GM21526 (cell line): ENCODE results near the gene DCC.

ENCODE experiments used
- ATAC-seq: cut with Tn5 transposase; IDR thresholded peaks from one replicate; pipeline ENCODE4 v1.9.1; 2021; ENCODE audit warnings: moderate library complexity; ENCODE audit not compliant: unreplicated experiment, low FRiP score

The DCC gene

DNA sequence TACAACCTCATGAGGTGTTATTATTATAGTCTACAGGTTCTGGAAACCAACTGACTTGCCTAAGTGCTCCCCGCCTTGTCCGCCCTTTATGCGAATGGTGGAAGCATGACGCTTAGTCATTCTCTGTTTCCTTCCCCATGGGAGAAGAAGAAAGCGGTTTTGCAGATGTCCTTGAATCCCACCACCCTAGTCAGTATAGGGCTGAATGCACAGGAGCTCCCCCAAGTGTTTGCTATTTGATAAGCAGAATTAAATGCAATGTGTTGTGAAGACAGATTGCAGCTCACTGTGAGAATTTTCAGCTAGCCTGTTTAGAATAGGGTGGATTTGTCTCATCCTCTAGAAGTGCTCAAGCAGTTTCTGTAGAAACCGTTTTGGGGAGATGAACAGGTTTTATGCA, 652.0 kb downstream of the DCC start:
- no peak for ATAC-seq

GRCh38 chr18:52995875-52996274, 655.9 kb downstream of the DCC start:
- no peak for ATAC-seq

GRCh38 chr18:52999633-53000032, 659.6 kb downstream of the DCC start:
- ATAC-seq: no peak

DNA sequence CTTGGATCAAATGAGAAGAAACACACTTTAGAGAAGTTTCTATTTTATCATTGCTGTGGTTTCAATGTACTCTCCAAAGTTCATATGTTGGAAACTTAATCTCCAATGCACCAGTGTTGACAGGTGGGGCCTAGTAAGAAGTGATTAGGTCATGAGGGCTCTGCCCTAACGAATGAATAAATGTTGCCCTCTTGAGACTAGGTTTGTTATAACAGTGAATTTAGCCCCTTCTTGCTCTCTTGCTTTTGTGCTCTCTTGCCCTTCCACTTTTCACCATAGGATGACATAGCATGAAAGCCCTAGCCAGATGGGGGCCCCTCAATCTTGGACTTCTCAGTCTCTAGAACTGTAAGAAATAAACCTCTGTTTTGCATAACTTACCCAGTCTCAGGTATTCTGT, 664.8 kb downstream of the DCC start:
- ATAC-seq: no peak

GRCh38 chr18:53018791-53019190, 678.8 kb downstream of the DCC start:
- no peak for ATAC-seq

- no peak for ATAC-seq
Observed at GRCh38 chr18:53025247-53025646, 685.2 kb downstream of the DCC start.

DNA sequence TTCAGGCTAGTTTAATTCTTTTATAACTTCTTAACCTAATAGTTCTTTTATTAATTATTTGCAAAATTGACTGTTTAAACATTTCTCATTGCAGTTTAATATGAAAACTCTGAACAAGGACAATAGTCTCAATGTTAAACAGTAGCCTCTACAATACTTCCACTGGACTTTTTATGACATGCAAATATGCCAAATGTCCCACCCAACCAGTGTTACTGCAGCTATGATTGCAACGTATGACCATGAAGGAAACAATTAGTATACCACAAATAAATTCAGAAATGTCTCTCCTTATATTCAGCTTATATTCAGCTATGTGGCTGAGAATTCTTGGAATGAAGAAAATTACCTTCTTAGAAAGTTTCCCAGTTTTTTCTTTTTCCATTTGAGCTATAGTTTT, 688.6 kb downstream of the DCC start:
- ATAC-seq: no peak

DNA sequence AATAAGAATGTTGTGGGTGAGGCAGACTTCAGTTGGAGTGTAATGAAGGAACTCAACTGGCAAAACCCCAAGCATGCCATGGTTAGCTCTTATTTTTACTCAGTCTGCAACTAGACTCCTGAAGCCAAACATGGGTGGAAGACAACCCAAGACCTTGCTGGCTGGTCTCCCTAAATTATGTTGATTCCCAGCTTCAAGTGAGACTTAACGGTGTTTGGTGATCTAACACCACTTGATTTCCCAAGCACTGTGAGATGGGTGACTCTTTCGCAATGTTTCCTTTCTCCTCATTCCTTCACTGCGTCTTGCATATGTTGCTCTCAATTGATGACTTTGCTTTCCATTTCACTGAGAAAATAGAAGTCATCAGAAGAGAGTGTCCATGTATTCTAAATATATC, 693.1 kb downstream of the DCC start:
- ATAC-seq: no peak

- no peak for ATAC-seq
Observed at GRCh38 chr18:53038608-53039007, 698.6 kb downstream of the DCC start.

DNA sequence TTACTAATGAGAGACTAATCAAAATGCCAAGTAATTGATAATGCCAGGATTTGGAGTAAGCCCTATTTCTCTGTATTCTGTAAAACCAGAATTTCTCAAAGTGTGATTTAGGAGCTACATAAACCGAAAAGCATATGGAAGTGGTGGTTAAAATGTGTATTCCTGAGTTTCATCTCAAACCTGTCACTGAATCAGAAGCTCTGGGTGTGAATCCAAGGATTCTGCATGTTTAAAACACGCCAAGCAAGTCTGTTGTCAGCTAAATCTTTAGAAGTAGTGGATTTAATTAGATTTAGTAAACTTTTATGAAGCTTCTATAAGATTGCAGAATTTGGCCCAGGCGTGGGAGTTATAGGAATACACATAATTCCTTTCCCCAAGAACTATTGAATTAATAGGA, 700.3 kb downstream of the DCC start:
- ATAC-seq: no peak

DNA sequence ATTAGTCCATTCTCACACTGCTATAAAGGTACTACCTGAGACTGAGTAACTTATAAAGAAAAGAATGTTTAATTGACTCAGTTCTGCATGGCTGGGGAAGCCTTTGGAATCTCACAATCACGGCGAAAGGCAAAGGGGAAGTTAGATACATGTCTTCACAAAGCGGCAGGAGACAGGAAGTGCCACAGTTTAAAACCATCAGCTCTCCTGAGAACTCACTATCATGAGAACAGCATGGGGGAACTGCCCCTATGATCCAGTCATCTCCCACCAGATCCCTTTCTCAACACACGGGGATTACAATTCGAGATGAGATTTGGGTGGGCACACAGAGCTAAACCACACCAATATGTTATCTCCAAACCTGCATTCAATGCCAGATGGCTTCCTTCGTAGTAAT, 716.1 kb downstream of the DCC start:
- no peak for ATAC-seq

DNA sequence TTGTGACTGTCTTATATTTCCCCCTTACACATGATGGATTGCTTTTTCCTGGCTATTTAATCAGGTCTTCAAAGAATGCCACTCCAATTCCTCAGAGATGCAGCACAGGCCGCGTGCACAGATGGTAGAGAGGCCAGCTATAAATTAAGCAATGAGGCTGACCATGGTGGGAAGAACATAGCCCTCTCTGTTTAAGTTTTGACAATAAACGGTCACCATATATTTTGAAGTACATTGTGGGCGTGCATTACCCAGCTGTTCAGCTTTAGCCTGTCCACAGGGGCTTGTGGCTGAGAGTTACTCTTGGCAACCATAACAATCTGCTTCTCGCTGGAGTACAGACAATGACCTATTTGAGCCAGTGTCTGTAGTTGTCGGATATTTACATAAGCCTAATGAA, 730.8 kb downstream of the DCC start:
- ATAC-seq: no peak

DNA sequence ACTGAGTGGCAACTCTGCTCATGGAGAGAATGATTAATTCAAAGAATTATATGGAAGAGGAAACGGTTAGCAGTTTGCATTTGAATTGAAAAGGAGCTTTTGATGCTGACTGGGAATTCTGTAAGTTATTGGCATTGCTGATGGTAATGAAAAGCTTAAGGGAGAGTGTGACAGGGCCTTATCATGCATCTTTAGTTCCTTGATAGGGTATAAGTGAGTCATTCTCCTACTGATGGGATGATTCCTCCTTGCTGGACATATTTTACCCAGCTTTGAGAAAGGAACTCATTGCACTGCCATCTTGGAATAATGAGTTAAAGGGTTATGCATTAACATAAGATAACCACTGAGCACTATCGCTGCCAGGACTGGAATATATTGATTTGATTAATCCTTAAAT, 740.7 kb downstream of the DCC start:
- ATAC-seq: no peak

DNA sequence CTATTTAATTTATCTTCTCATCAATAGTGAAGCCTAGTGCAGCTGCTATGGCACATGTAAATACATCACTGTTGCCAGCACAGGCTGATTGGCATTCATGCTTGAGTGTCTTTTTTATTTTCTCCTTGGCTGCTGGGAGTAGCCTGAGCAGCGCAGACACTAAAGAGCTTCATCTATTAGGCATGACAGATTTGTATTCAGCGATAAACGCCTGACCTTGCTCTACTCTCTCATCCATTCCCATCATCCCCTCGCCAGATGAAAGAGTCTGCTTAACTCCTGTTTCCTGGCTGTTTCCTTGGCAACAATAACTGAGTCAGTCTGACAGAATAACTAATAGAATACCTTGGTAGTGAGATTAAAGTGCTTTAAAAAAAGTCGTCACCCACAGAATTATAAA, 753.6 kb downstream of the DCC start:
- ATAC-seq: no peak

GRCh38 chr18:53101536-53102105, 761.6 kb downstream of the DCC start:
- ATAC-seq: no peak

GRCh38 chr18:53114441-53114840, 774.4 kb downstream of the DCC start:
- ATAC-seq: no peak

DNA sequence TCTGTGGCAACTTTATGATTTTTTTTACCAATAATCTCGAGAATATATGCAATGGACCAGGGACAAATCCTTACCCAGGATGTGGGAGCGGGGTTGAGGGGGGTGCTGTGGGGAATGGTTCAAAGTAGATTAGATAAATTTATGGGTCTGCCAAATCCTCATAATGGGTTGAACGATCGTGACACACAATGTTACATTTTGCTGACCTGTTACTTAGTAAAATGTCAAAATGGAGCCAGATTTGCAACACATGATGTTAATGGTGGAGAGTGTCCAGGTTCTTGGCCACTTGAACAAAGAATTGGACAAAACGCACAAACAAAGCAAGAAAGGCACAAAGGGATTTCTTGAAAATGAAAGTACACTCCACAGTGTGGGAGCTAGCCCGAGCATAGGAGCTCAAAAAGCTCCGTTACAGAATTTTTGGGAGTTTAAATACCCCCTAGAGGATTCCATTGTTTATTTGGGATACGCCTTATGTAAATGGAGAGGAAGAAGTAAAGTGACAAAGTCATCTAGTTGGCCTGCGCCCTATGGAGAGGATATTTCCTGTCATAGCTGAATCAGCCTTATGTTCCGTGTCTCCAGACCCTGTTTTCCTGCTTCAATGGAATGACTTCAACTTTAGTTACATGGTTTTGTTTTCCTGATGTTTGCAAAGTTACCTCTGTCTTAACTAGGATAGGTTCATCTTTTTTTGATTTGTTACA, 776.0 kb downstream of the DCC start:
- no peak for ATAC-seq

DNA sequence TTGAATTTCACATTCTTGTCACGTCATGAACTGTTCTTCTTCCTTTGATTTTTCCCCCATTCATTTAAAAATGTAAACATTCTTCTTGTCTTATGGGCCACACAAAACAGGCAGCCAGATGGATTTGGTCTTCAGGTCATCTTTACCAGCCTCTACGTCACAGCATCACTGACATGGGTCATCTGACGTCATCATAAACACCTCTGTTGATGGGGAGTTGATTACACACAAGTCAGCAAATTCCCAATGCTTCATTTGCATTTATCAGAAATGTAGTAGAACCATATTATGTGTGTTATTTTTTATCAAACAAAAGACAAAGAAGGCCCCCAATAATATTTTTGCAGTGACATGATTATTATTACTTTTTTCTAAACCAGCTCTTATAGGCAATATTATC, 777.9 kb downstream of the DCC start:
- no peak for ATAC-seq

DNA sequence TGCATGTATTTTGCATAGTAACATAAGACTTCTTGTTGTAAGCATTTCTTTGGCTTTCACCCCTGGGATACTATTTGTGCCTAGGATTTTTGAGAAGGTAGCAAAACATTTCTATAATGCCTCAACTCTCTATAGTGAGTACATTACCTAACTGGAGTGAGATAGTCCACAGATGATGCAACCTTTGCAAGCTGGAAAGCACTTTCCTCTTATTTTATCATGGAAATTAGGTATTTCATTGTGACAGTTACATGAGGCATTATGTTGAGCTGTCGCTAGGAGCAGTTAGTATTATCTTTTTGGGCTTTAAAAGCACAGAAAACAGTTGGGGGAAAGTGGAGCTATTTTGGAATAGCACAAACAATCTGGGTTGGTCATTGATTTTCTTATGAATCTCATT, 786.2 kb downstream of the DCC start:
- ATAC-seq: no peak

GRCh38 chr18:53131001-53131400, 791.0 kb downstream of the DCC start:
- no peak for ATAC-seq

DNA sequence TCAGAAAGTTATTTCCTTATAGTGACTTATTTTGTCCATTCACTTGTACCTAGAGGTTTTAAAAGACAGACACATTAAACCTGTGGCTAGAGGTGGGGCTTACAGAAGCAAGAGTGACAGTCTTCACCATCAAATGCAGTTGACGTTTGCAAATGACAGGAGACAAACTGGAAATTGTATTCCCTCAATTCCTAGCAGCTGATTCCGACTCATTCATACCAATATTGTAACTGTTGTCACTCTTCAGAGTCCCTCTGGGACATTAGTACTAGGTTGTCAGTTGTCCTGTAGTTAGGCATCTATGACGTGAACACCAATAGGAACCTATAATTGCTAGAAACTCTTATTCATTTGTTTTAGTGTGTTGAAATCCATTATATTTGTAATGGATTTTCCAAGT, 794.7 kb downstream of the DCC start:
- ATAC-seq: no peak

DNA sequence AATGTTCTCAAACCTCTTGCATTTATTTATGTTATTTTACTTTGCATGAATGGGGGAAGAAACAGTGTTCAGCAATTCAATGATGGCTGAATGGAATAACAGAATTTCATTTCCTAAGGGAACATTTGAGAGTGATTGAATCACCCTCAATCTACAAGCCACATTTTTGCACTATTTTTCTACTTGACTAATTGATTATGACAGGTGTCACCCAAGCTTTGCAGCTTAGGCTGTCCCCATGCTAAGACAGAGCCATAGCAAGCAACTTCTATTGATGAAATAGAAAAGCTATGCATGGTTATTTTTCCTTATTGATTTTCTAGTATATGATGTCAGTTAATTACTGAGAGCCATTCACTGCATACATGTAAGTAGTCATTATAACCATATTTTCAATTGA, 795.7 kb downstream of the DCC start:
- ATAC-seq: no peak
